CD4-positive, alpha-beta T cell treated with Interleukin-6 at 100 ng/mL for 8 hours (primary cell): ENCODE measurements around the gene ERC2.
"Not testable (repeated sequence)": the region's sequence is repeated elsewhere in the genome, so short reads cannot be mapped to it uniquely, and the experiment has no call there.

Source experiments
- DNase-seq: peaks from one replicate; pipeline ENCODE4 v3.0.0-alpha.2; 2020; ENCODE audit warnings: mixed read lengths, low spot score

ERC2 gene

DNA sequence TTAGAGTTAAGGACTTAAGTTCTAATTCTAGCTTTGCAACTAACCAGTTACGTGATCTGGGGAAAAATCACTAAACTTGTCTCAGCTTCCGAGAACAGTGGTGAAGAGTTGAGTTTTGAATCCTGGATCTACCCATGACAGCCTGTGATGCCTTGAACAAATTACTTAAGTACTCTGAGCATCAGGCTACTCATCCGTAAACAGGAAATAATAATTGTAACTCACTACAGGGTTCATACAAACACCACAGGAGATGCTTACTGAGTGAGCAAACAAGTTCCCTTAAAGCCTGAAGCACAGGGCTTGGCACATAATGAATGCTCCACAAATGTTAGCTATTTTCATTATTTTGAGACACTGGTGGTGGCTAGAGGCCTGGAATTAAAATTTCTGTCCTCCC lies 158.8 kb downstream of the ERC2 start:
- DNase-seq, result no peak

DNA sequence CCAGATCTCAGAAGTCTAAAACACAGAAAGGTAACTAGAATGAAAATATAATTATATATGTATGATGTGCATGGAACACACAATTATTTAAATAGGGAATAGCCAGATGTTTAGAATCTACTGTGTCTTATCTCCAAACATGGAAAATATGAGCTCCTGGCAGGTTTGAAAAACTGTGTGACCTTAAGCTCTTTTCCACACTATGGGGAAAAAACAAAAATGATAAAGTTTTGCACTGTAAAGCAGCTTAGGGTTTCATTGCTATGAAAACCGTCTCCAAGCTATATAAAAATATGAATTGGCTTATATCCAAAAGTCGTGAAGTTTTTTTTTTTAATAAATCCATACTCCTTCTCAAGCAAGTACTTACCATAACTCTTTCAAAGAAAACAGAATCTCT lies 159.8 kb downstream of the ERC2 start:
- DNase-seq, result no peak

DNA sequence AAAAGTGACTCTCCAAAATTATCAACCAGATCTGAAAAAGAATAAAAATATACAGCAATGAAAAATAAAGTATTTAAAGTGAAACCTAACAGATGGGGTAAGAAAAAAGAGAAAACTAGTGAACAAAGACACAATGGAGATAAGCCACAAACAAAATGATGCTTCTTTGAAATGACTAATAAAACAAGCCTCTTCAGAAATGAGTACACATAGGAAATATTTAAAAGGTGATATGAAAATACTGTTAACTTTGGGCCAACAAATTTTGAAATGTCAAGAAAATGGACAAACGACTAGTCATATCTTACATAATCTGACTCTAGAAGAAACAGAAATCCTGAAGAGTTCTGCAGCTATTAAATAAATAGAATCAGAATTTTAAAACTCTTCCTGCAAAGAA lies 164.2 kb downstream of the ERC2 start:
- DNase-seq, result no peak

DNA sequence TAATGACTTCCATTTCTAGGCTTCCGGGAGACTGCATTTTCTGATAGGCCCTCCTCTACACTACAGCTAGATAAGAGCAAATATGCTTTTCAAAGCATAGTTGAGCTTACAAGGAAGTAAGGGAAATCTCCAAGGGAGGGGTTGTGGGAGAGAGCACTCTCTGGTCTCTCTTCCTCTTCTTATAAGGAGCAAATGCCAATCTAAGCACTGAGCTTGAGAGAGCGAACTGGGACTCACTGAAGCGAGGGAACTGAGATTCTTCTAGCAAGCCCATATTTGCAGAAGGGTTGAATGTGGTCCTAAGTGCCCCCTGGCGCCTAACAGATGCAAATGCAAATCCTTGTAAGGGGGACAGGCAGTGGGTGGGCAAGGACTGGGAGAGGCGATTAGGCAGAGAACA lies 164.8 kb downstream of the ERC2 start:
- DNase-seq, result no peak

DNA sequence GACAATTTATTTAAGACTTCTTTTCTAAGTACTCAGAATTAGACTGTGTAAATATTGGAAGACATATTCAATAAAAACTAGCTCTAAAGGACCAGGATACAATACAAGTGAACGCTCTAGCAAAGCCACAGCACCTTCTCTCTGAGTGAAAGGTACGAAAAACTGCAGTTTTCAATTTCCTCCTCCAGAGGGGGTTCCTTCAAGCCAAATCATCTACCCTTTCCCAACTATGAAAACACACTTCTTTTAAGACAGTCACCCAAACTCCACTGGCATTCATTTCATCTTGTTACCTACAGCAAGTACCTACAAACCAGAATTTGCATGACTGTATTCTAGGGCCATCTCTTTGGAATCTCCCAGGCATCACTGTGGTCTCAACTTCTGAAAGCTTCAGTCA lies 165.8 kb downstream of the ERC2 start:
- no peak for DNase-seq

DNA sequence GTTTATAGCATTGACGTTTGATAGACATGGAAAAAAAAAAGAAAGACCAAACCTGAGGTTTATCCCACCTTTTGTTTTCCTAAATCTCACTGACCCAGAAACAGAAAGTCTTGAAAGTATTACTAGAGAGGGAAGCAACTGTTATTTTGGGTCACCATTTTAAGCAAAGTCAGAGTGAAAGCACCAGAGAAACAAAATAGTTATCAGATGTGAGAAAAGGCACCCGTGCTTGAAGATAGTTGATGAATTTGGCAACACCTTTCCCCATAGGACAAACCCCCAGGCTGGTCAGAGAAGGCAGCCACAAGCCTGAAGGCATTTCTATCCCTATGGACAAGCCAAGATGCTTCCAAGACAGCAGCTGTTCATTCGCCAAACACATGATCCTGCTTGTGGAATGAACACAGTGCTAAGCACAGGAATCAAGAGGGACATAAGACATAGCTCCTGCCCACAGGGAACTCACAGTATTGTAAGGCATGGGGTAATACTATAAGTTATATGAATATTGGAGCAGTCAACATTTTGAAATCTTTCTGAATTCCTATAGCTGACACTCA lies 170.9 kb downstream of the ERC2 start:
- no peak for DNase-seq

DNA sequence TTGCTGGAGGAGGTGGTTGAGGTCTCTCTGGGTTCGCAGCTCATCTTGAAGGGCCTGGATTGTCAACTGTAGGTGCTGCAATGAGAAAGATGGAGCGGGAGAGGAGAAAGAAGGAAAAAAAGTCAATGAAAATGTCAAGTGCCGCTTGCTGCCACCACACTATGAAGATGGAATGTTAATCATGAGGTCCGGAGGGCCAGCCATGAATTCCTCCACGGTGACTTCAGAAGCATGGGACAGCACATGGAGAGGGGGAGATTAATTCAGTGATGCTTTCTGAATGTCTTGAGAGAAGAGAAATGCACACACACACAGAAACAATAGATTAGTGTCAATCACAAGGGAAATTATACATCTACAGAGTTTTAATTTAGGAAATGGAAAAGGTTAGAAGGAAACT lies 171.9 kb downstream of the ERC2 start:
- no peak for DNase-seq

DNA sequence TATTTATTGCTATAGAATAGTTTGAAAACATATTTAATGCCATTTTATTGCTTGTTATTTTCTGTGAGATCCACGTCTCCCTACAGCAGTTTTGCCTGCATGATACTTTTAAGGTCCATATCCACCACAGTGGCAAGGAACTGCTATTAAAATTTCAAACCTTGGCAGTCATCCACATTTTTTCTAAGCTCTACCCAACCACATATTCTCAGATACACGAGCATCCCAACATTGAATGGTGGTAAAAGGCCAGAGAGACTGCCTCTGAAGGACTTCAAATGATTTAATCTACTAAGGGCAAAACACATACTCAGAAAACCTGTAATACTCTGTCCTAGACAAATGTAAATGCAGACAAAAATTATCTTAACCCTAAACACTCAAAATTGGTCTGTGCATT lies 173.1 kb downstream of the ERC2 start:
- no peak for DNase-seq

DNA sequence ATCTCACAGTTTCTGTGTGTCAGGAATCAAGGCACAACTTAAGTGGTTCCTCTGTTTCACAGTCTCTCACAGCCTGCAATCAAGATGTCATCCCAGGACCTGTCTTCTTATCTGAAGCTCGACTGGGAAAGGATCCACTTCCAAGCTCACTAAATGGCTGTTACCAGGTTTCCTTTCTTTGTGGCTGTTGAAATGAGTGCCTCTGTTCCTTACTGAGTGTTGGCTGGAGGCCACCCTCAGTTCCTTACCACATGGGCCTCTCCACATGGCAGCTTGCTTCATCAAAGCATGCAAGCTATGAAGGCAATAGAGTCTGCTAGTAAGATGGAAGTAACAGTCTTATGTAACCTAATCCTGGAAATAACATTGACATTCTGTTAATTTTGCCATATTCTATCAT lies 174.0 kb downstream of the ERC2 start:
- no peak for DNase-seq

DNA sequence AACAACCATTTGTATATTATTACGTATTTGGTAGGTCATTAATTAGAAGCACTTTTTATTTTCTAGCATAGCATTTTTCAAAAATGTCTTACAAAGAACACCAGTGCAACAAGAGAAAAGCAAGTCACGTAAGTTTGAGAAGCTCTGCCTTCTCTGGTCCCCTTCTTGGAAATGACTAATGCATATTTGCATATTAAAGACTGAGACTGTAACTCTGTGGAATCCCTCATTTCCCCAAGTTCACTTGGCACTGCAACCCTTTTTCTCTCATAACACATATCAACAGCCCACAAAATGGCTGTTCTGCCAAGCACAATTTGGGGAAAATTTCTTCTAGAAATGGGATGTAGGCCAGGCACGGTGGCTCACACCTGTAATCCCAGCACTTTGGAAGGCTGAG lies 176.3 kb downstream of the ERC2 start:
- DNase-seq, result no peak

DNA sequence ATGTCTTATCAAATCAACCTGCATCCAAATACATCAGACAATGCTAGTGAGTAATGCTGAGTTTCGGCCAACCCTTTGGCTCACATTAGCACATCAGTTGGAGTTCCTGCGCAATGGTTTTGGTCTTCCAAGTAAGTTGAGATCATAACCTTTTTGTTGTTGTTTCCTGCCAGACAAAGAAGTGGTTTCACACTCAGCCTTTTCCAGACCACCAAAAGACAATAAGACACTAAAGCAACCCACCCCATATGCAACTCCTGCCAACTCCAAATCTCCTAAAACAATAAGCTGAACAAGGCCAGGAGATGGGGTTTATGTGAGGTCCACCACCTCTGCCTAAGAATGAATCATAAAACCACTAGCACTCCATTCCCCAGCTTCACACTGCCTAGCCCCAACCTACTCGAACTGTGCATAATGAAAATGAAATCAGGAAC lies 177.0 kb downstream of the ERC2 start:
- no peak for DNase-seq

DNA sequence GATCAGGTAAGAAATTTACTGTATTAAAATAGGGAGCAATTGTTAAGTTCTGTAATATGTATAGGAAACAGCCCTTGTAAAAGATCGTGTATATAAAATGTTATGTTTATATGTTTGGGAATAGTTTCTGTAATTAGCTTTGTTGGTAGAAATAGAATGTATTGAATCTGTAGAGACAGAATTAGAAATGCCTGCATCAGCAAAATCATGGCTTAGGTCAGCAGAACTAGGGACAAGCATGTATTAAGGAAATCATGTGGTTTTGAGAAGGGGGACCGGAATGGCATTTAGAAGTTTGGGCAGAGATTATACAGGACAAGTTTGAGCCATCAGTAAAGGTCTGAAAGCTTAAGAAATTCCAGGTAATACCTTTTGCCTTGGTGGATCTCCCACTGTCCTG lies 177.9 kb downstream of the ERC2 start:
- DNase-seq, result no peak

DNA sequence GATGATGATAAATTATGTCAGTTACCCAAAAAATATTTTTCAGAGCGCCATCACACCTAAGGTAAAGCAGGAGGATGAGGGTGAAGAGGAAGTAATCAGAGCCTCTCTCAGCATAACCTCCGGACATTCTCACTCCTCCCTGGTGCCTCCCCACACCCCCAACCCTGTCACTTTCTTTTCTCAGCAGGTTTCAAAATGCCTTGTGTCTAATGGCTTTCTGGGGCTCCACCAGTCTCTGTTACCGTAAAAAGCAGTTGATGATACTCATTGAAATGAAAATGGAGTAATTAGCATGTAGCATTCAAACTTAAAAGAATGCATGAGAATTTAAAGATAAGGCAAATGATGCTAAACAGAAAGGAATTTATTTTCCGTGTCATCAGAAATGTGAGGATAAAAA lies 180.0 kb downstream of the ERC2 start:
- DNase-seq, result no peak

DNA sequence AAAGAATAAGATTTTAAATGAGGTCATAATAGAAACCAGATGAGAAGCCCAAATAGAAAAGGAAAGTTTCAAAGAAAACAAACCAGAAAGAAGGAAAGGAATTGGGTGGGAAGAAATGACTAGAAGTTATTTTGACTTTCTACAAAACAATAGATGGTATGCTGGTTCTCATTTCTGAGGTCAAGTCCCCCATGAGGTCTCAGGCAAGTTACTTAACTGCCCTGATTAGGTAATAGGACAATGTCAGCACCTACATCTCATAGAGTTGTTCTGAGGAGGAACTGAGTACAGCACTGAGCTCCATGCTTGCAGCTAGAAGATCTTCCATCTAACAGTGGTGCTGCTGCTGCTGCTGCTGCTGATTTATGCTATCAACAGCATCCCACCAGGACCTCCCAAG lies 185.9 kb downstream of the ERC2 start:
- no peak for DNase-seq

DNA sequence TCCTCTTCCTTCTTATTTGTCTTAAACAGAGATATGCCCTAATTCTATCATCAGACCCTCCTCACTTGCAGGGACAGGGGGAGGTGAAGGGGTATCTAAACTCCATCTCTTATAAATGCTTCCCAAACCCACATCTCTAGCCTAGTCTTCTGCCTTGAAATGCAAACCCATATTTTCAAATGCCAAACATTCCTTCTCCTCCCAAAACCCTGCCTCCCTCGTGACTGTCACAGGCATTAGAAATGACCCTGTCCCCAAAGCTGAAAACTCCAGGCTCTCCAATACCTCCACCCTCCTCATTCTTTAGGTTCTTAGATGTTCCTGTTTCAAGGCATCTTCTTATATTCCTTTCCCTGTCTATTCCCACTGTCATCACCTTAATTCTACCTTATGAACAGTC lies 191.0 kb downstream of the ERC2 start:
- no peak for DNase-seq

DNA sequence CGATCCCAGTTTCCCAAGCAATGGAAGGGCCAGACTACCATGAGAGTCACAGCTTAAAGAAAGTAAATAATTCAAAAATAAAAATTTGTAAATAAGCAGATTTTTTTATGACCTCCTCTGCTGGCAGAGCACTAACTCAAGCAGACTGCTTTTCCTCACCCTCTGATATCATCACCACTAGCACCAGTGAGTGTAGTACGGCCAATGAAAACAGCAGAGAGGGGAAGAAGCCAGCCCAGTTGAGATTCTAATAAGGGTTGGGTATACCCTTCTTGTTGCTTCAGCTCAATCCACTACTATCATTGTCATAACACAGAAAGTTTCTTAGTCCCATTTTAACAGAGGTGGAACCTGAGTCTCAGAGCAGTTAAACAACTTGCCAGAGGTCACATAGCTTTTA lies 193.1 kb downstream of the ERC2 start:
- DNase-seq, result no peak

DNA sequence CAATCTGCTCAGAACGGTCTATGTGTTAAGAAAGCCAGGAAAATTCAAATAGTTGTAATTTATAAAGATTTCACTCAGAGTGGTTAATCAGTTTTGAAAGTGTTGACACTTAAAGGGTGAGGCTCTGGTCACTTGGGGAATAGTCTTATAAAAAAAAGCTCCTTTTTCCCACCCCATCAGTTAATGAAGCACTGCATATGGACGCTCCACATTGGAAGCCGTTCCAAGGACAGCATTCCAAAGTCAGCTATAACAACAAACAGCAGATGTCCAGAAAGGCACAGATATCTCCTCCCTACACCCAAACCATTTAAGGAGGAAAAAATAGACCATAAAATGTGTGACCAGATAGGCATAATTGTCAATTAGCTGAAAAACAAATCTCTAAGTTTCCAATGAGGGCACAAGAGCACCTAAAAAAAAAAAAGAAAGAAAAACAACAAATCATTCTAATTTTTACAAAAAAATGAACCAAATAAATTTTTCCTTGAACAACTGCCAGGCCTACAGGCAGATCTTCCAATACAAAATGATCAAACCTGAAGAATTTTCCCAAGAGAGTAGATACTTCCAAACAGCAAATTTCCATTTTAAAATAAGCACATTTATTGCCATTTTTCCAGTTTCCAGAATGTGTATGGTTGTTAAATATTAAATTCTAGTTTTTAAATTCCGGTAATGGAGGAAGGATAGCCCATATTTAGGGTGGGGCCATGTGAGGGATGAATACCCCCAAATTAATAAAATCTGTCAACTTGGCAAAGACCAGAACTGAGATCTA lies 198.3 kb downstream of the ERC2 start:
- no peak for DNase-seq

DNA sequence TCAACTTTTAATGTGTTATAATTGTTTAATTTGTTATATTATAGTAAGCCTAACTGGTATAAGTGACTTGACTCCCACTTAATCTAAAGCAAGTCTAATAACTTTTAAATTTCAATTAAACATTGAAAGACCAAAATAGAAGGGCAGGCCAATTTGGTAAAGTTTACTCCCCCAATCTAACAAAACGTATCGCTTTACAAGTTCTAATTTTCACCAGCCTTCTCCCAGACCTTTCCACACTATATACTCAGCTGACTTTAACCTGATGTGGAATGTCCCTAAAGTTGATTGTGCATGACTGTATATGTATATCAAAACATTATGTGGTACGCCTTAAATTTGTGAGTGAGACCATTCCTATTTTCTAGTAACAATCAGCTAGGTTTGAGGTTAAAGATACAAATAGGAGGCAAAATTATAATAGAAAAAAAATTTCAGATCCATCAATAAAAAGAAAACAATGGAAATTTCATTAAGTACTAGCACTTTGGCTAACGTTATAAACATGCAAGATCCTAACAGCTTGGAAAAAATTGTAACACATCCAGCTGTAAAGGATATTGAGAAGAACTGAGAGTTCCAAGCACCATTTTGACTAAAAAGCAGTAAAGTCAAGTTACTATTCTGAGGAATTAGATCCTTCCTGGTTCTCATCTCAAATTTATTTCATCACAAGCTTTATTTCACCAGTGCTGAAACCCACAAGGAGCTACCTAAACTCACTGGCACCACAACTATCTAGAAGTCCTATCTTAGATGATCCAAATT lies 199.5 kb downstream of the ERC2 start:
- DNase-seq, result no peak

DNA sequence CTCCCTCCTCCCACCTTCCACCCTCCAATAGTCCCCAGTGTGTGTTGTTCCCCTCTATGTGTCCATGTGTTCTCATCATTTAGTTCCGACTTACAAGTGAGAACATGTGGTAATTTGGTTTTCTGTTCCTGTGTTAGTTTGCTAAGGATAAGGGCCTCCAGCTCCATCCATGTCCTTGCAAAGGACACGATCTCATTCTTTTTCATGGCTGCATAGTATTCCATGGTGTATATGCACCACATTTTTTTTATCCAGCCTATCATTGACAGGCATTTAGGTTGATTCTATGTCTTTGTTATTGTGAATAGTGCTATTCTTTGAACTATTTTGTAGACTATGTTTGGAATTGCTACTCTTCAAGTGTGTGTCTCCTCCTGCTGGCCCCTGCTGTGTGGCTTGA lies 206.4 kb downstream of the ERC2 start:
- not testable (repeated sequence) for DNase-seq

DNA sequence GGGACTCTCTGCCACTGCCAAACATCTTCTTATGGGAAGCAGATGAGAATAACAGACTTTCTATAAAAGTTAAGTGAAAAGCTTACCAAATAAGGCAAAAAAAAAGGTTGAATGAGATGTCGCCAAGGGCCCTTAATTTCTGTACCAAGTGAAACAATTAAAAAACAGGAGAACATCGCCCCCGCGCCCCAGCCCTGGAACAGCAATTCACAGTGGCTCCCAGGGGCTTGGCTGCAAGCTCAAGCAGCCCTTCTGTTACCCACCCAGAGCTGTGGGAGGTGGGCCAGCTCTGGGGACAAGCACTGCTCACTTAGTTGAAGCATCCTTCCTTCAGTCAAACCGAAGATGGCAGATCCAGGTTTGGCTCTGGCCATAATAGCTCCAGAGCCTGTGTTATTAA lies 208.0 kb downstream of the ERC2 start:
- DNase-seq, result no peak

DNA sequence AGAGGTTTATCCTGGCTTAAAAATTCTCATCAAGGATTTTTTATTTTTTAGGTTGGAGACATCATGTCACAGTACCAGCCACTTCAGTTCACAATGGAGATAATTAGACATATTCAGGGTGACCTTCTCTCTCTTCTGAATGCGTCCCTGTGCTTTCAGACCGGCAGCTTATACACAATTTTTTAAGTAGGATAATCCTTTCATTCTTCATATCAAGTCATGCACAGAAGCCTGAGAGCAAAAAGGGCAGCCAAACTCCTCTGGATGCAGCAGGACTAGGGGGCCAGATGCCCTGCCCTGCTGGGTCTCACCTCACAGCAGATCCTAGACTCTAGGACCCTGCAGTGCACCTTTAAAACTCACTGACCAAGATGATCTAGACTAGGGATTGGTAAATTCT lies 210.4 kb downstream of the ERC2 start:
- DNase-seq, result no peak

DNA sequence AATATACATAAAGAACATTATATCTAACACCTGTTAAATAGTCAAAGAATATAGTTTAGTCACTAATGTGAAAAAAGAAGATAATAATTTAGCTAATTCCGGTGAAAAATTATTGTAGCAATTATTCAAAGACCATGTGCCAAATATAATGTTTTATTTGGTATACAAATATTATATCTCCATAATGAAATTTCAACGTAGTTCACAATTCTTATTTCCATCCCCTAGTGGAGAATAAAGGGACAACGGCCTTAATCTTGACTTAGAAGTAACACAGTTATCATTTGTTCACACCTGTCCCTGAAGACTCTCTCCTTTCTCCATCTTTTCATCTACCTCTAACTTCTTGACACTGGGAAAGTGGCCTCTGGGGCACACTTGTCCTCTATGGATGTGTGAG lies 213.4 kb downstream of the ERC2 start:
- DNase-seq, result no peak

DNA sequence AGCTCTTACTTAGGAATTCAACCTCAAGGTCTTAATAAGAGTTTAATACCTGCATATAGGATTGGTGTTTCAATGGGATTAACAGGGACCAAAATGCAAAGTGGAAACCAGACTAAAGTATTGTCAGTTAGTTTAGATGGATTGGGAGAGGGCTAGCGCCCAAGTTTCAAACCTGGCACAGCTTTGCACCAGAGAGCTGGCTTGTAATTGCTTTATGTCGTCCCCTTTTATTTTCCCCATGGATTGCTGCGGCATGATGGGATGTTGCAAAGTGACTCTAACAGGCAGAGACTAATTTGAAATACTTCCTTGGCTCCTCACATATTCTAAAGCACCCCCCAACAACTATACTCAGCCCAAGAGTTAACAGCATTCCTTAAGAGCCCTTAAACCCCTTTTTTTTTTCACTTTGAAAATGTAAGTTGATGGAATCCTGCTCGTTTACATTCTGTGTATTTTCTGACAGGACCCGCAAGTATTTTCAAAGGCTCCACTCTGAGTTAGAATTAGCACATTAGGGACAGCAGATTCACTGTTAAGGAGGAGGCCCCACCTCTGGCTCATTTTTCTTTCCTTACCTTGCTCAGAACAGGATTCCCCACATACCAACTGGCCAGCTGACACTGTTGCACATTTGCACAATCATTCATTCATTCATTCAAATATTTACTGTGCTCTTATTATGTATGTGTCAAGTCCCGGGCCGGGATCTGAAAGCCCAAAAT lies 214.2 kb downstream of the ERC2 start:
- no peak for DNase-seq
